ENCODE data around the gene POMT1.

The POMT1 gene

DNA sequence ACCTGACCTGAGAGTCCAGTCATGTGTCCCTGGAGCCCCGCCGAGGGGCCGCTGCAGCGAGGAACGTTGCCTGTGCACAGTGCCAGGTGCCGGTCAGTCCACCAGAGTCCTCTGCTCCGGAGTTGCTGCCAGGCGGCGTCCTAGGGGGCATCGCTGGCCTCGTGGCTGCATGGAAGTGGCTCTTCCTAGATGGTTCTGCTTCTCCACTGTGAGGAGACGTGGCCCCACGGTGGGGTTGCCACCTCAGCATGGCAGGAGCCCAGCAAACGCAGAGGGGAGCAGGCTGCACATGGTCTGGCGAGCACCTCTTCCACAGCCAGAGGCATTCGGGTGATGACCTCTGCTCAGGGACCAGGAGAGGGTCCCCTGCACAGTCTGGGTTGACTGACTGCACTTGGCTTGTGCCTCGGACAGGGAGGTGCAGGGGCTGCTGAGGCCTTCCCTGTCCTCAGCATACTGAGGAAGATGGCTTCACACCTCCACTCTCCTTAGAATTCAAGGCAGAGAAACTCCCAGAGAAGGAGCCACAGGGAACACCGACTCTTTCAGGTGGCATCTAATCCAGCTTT, 25.9 kb upstream of the POMT1 start:
- no peak for DNase-seq (ENCODE audit: low read depth in 3 of 3)

DNA sequence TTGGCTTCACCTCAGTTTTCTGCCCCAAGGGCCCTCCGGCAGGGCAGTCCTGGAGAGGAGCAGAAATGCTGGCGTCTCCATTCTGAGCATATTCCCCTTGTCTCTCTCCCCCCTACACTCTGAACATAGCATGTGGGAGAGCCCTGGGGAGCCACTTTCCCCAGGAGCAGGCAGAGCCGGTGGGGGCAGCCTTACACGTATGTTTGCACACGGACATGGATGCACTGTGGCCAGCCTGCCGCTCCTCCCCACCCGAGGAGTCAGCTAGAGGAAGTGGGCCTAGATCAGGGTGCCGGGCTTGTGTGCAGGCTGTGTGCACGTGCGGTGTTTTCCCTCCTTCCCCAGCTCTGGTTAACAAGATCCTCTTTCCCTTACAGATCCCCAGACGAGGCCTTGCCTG, 25.4 kb upstream of the POMT1 start:
- DNase-seq (ENCODE audit: low read depth in 3 of 3) = no peak

DNA sequence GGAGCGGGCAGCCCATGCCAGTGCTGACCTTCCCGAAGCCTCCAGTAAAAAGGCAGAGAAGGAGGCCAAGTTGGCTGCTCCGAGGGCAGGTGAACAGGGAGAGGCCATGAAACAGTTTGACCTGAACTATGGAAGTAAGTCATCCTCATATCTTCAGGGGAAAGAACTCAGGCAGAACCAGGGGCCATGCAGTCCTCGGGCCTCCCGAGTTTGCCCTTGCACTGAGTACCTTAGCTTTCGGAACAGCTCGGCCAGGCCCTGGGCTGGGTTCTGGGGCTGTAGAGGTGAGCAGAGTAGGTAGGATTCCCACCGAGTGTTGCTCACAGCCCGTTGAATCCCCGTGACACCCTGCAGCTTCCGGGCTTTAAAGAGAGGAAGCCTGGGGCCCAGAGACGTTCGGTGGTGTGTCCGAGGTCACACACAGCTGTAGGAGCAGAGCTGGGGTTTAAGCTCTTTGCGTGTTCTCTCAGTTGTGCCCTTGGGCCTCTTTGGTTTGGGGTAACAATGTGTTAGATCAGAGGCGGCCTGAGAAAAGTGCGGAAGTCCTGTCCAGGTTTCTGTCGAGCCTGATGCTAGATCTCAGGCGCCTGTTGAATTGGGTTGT, 24.8 kb upstream of the POMT1 start:
- DNase-seq (ENCODE audit: low read depth in 3 of 3) = no peak

DNA sequence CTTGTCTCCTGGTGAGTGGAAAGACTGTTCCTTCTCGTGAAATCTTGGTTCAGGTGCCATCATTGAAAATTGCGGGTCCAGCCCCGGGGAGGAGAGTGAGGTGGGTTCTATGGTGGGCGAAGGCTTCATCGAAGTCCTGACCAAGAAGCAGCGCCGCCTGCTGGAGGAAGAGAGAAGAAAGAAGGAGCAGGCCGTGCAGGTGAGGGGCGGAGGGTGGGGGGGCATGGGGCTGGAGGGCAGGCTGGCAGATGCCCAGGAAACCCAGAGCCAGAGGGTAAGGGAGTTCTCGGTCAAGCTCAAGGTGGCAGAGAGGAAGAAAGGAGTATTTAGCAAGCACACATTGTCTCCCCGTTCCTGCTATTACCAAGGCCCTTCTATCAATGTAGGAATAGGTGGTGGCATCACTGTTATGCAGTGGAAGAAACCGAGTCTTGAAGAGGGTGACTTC, 24.3 kb upstream of the POMT1 start:
- peak; percentile 21 to 55 (median 30) for DNase-seq (ENCODE audit: low read depth in 3 of 3)

DNA sequence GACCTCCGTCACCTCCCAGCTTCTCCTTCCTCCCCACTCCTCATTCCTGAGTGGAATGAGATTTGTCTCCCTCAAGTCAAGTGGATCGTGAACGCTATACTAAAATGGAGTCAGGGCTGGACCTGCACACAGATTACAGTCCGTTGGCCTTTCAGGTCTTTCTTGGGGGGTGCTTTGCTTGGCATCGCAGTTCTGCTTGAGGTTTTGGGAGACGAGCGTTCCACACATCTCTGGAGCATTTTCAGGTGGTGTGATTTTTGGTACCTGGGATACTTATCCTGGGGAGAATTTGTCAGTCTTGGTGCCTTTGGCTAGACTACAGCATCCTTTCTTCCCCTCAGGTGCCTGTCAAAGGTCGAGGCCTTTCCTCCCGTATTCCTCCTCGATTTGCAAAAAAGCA, 23.8 kb upstream of the POMT1 start:
- DNase-seq (ENCODE audit: low read depth in 3 of 3) = no peak

DNA sequence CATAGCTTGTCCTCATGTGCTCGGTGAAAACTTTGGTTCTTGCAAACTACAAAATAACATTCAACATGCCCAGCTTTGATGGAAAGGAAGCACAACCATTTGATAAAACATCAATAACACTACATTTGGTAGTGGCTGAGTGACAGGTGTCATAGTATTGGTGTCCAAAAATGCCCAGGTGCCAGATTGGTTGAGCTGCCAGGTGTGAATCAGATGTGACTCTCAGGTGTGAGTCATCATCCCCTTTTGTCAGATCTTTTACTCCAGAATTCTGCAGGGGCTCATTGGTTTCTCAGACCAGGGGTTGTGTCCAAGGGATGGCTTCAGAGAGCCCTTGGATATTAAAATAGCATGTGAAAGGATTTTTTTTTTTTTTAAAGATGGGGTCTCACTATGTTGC, 22.5 kb upstream of the POMT1 start:
- peak in 1 of 3 donors; percentile 17 for DNase-seq (ENCODE audit: low read depth in 3 of 3)

DNA sequence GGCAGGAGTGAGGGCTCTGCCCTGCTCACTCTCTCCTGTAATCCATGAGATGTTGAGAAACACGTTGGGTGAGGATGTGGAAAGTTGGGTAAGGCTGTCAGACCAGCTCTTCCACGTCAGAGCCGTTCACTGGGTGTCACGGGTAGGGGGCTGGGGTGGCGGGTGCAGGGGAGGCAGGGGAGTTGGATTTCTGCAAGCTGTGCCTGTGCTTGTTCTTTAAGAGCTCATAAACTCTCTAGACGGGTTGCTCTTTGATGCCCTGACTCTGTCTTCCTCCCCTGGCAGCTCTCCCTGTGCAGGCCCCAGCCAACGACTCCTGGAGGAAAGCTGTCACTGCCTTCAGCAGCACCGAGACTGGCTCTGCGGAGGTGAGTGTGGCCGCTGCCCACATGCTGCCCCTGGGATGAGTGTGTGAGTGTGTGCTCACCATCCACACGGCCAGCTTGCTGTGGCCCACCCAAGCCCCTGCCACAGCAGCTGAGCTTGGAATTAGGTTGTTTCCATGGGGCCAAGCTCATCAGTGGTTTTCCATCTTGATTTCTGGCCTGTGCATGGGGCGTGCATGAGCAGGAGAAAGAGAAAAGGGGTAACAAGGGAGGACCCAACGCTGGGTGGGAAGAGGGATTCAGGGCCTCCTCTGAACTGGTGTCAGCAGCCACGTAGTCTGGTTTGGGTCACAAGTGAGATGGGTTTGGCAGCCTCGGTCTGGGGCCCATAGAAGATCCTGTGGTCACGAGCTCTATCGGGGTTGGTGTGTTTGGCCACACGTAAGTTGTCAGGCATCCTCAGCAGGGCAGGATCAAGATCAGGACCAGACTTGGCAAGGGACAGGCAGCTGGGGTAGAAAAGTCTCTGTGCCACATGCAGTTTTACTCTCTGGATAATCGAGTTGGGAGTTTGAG, 21.0 kb upstream of the POMT1 start:
- no peak for DNase-seq (ENCODE audit: low read depth in 3 of 3)

DNA sequence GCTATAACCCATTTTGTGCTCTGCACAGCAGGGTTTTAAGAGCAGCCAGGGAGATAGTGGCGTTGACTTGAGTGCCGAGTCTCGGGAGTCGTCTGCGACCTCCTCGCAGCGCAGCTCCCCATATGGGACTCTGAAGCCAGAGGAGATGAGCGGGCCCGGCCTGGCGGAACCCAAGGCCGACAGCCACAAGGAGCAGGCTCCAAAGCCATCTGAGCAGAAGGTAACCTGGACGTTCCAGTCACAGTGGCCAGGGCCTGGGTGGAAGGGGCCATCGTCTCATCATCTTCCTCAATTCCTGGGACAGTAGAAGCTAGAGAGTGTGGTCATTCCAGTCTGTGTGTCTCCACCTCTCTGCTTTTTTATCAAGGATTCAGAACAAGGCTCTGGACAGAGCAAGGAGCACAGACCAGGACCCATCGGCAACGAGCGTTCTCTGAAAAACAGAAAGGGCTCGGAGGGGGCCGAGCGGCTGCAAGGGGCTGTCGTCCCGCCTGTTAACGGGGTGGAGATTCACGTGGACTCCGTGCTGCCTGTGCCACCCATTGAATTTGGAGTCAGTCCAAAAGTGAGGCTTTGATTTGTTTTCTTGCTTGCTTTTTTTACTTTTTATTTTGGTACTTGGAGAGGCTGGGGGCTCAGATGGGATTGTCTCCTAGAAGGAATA, 20.2 kb upstream of the POMT1 start:
- no peak for DNase-seq (ENCODE audit: low read depth in 3 of 3)

DNA sequence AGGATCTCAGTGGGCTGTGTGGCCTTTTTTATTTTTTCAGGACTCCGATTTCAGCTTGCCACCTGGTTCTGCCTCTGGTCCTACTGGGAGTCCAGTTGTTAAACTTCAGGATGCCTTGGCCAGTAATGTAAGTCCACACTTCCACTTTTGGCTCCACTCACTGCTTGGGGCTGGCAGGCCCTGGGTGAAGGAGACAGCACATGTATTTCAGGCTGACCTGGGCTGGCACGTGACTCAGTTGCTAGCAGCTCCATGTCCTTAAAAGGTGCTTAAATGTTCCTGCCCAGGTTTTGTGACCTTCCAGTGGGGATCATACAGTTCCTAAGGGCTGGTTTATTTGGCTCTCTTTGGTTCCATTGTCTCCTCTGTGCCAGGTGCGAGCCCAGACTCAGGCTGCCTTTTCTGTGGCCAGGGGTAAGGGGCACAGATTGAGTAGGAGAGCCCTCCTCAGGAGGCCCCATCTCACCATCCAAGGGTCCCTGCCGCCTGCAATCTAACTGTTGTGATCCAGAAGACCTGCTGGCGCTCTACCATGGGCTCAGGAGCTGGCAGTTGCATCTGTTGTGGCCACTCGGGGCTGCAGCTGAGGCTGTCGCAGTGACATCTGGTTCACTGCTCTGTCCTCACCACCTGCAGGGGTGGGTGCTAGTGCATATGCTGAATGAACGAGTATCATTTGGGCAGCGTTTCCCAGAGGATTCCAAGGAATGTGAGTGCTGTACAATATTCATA, 19.2 kb upstream of the POMT1 start:
- no peak for DNase-seq (ENCODE audit: low read depth in 3 of 3)

DNA sequence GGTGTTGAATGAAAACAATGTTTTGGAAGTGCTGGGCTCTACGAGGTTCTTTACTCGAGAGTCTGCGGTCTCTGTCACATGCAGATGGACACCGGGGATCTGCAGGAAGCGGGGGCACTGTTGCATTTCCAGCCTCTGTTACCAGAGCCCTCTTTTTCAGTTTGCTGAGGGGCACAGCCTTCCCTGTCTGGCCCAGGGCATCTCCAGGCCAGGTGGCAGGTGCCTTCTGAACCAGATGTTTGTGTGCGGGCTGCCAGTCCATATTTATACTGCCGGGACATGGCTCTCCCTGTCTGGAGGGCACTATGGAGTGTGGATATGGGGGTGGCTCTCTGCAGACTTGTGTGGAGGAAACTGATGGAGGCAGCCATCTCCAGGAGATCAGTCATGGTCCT, 18.7 kb upstream of the POMT1 start:
- no peak for DNase-seq (ENCODE audit: low read depth in 3 of 3)

DNA sequence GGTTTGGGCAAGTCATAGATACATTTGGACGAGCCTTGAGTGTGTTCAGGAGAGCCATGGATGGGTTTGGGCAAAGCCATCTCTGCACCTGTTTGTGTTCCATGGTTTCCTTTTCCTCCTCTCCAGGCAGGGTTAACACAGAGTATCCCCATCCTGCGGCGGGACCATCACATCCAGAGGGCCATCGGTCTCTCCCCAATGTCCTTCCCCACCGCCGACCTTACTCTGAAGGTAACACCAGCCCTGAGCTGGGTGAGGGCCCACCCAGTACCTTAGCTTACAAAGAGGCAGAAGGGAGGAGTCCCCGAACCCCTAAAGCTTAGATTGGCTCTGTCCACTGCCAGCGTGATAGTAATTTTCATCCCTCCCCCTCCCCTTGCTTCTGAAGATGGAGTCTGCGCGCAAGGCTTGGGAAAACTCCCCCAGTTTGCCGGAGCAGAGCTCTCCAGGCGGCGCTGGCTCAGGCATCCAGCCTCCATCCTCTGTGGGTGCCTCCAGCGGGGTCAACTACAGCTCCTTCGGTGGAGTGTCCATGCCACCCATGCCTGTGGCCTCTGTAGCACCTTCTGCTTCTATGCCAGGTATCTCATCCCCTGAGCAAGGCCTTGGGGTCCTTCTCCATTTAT, 18.0 kb upstream of the POMT1 start:
- DNase-seq (ENCODE audit: low read depth in 3 of 3) = no peak

DNA sequence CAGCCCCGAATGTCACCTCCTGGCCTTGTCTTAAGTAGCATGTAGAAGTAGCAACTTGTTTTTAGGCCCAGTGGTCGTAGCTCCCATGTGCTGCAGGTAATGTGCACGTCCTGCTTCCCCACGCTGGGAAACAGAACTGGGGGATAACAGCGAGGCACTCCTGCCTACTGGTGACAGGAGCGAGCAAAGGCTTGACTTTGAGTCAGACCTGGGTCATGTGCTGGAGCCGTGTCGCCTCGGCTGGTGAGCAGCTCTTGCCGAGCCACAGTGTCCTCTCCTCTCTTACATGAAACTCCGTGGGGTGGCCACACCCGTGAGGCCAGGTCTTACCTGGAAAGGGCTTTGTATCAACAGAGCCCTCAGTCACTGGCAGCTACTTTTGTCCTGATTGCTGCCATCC, 17.5 kb upstream of the POMT1 start:
- DNase-seq (ENCODE audit: low read depth in 3 of 3) = no peak

DNA sequence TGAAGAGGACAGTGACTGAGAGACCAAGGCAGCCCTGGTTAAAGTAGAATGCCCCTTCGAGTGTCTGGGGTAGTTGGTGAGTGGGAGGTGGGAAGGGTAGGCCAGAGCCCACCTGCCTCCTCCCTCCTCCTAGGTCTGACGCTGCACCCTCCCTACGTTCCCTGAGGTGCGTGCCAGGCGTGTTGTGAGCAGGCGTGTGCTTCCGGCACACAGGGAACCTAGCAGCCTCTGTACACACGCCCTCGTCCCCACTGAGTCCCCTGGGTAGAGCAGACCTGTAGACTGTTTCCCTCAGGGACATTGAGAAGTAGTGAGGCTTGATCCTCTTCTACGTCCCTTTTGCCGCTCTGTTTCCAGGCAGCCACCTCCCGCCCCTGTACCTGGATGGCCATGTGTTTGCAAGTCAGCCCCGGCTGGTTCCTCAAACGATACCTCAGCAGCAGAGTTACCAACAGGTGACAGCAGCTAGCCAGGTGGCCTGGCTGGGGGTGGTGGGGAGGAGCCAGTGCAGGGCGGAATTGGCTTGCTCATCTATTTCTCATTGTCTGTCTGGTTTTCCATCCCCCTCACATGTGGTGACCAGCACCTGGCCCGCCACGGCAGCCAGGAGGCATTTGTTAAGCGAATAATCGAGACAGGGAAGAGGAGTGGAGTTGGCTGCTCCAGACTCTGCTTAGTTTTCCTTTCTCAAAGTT, 16.8 kb upstream of the POMT1 start:
- no peak for DNase-seq (ENCODE audit: low read depth in 3 of 3)

DNA sequence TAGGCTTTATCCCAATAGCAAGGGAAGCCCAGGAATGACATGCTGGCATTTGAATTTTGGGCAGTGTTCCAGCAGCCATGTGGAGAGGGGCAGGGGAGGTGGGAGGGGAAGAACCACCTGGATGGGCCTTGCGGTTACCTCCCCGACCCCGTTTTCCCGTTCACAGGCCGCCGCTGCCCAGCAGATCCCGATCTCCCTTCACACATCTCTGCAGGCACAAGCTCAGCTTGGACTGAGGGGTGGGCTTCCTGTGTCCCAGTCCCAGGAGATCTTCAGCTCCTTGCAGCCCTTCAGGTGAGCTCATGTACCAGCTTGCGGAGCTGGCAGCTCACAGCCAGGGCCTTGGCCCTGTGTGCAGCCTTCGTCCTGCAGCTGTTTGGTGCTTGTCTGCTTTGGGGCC, 15.7 kb upstream of the POMT1 start:
- no peak for DNase-seq (ENCODE audit: low read depth in 3 of 3)

DNA sequence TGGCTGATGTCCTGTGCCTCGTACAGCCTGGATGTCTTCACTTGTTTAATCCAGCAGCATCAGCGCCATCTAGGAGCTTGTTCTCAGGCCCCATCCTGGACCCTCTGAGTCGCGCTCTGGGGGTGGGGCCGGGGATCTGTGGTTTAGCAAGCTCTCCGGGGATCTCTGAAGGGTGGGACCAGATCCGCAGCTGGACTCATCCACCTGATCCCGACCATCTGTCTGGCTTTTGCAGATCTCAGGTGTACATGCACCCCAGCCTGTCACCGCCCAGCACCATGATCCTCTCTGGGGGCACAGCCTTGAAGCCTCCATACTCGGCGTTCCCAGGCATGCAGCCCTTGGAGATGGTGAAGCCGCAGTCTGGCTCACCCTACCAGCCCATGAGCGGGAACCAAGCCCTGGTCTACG, 15.1 kb upstream of the POMT1 start:
- no peak for DNase-seq (ENCODE audit: low read depth in 3 of 3)

DNA sequence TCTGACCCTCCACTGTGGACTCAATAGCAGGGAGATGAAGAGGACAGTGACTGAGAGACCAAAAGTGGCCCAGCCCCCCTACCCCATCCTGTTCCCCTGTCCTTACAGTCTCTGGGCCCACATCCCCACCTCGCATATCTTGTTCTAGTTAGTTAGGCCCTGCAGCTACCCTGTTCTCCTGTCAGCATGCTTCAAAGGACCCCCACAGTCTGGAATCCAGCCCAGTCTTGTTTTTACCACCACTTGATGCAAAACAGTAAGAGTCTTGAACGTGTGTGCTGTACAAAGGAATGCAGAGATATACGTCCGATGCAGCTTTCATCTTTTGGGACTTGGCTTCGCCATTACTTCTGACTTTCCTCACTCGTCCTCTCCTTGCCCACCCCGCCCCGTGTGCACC, 12.2 kb upstream of the POMT1 start:
- DNase-seq (ENCODE audit: low read depth in 3 of 3) = no peak

DNA sequence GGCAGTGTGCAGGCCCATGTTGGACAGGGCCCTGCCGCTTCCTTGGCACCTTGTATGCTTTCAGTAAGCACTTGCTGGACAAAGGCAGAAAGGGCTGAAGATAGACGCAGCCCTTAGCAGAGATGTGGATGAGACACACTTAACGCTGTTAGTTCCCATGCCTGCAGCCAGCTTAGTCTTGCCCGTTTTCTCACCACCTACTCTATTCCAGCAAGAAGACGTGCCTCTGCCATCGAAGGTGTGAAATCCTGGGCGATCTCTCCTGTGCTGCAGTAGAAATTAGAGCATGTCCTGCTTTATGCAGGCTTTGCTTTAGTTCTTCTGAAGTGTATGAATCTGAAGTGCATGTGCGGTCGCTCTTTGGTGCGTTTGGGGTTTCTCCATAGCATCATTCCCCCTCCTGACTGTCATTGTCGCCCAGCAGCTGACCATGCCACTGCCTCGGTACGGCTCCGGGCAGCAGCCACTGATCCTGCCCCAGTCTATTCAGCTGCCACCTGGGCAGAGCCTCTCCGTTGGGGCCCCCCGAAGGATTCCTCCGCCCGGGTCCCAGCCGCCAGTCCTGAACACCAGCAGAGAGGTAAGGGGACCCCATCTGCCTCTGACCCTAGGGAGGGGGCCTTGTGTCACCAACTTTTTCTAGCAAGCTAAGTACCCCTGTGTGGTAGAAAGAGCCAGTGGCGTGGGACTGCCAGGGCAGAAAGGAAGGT, 11.6 kb upstream of the POMT1 start:
- DNase-seq (ENCODE audit: low read depth in 3 of 3) = no peak

DNA sequence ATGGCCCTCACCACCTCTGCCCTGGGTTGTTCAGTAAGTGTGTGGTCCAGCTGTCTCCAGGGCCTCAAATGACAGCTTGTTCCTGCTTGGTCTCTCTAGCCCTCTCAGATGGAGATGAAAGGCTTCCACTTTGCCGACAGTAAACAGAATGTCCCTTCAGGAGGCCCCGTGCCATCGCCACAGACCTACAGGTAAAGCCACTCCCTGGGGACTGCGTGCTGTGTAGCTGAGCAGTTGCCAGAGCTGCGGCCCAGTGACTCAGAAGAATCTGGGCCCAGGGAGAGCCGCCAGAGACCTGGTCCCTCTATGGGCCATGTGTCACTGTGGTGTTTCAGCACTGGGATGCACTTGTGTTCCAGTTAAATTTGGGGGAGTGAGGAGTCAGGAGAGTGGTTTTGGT, 10.6 kb upstream of the POMT1 start:
- no peak for DNase-seq (ENCODE audit: low read depth in 3 of 3)

DNA sequence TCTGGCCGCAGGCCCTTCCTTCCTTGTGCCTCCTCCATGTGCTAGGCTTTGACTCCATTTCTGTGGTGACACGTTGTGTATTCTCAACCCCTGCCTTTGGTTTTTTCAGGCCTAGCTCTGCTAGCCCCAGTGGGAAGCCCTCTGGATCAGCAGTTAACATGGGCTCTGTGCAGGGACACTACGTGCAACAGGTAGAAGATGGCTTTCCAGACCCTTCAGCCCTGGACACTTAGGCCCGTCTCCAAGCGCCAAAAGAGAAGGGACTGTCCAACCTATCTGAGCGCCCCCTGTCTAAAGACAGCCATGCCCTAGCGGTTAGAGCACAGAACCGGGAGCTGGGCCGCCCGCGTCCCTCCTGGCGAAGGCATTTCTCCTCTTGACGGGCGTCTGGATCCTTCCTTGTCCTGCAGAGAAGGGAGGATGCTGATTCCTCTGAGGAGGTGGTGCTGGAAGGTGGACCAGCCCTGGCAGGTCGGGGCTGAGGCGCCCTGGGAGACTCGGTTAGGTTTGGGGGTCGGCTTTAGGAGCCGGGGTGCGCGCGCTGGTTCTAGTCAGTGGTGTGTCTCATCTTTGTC, 8.3 kb upstream of the POMT1 start:
- no peak for DNase-seq (ENCODE audit: low read depth in 3 of 3)

DNA sequence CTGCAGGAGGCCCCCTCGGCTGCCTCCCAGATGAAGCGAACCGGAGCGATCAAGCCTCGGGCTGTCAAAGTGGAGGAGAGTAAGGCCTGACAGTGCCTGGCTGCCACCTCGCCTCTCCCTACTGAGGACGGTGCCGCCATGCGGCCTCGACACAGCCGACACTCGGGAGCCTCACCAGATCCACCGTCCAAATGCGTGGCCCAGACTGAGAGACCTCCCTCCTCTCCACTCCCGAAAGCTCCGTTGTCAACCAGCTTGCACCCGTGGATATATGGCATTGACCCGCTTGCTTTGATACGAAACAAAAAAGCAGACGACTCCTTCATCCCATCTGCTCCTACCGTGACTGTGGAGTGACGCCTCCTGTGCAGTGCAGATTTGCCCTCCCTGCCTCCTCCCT, 6.9 kb upstream of the POMT1 start:
- DNase-seq (ENCODE audit: low read depth in 3 of 3) = no peak
